Neural crest cell (in vitro differentiated cells): ENCODE results near the gene TCP1. TPM values are rescaled to one million over a fixed set of nuclear protein-coding genes. Genes with fewer than 3 reads are reported as not detected.
"Not testable (repeated sequence)": the region's sequence is repeated elsewhere in the genome, so short reads cannot be mapped to it uniquely, and the experiment has no call there.

ENCODE experiments used
- DNase-seq: peaks from one replicate; pipeline ENCODE4 v3.0.0; 2021; ENCODE audit warnings: low read depth, mixed read lengths, low spot score
- H3K27ac Mint-ChIP-seq: one replicate; pipeline ENCODE4 v1.8.0; 2021; ENCODE audit warnings: mild to moderate bottlenecking, mixed read lengths; ENCODE audit not compliant: unreplicated experiment
- H3K27me3 Mint-ChIP-seq: 2 replicates; pipeline ENCODE4 v1.8.0; 2021; ENCODE audit warnings: low read depth, mild to moderate bottlenecking, mixed read lengths
- H3K36me3 Mint-ChIP-seq: 2 replicates; pipeline ENCODE4 v1.8.0; 2021; ENCODE audit warnings: low read depth, mild to moderate bottlenecking, mixed read lengths
- H3K4me1 Mint-ChIP-seq: 2 replicates; pipeline ENCODE4 v1.8.0; 2021; ENCODE audit warnings: mixed read lengths
- H3K4me3 Mint-ChIP-seq: one replicate; pipeline ENCODE4 v1.8.0; 2021; ENCODE audit warnings: mild to moderate bottlenecking, mixed read lengths
- H3K9me3 Mint-ChIP-seq: 2 replicates; pipeline ENCODE4 v1.8.0; 2021; ENCODE audit warnings: mixed read lengths
- CTCF ChIP-seq: fragments of 200-600 bp; sonication (generic); conservative IDR thresholded peaks from 2 replicates; pipeline ENCODE4 v1.5.0; 2021; ENCODE audit warnings: antibody characterized with exemption, mild to moderate bottlenecking
- total RNA-seq: library from RNA; stranded (reverse); gene quantifications from 2 replicates; pipeline ENCODE4 v1.2.1, GENCODE V29; 2021

The TCP1 gene
- total RNA-seq, 1 donor from 2014 or later: 246 TPM

GRCh38 chr6:159805440-159806020 is 16.1 kb upstream of the TCP1 start:
- Mint-ChIP-seq H3K36me3 (no peaks in the 10 kb centered on the region), H3K4me1 (peaks cover 16% of the 10 kb centered on the region), H3K27me3 (no peaks in the 10 kb centered on the region), H3K9me3 (no peaks in the 10 kb centered on the region), H3K27ac (peak overlapping the region; percentile 27), H3K4me3 (no peak overlapping the region)
- DNase-seq: no peak
- TF ChIP-seq CTCF: no peak

GRCh38 chr6:159804504-159804903 is 15.1 kb upstream of the TCP1 start:
- Mint-ChIP-seq H3K27me3 (no peaks in the 10 kb centered on the region), H3K27ac (peak overlapping the region; percentile 43), H3K4me1 (peaks cover 11% of the 10 kb centered on the region), H3K36me3 (peaks cover 2% of the 10 kb centered on the region), H3K4me3 (no peak overlapping the region), H3K9me3 (no peaks in the 10 kb centered on the region)
- TF ChIP-seq CTCF: no peak
- DNase-seq: no peak

GRCh38 chr6:159801935-159802334 is 12.5 kb upstream of the TCP1 start:
- Mint-ChIP-seq H3K4me3 (no peak overlapping the region), H3K27ac (no peak overlapping the region), H3K36me3 (peaks cover 12% of the 10 kb centered on the region), H3K4me1 (no peaks in the 10 kb centered on the region), H3K27me3 (no peaks in the 10 kb centered on the region), H3K9me3 (no peaks in the 10 kb centered on the region)
- TF ChIP-seq CTCF: no peak
- DNase-seq: no peak

- TF ChIP-seq CTCF: no peak
- Mint-ChIP-seq H3K27ac (no peak within 1 kb of the TSS), H3K27me3 (no peaks in the 10 kb centered on the region)
These were observed 10.9 kb upstream of the TCP1 start, which contains the start of gene PNLDC1 for GRCh38 chr6:159800141-159800865. Gene PNLDC1, plus strand, starts transcription at chr6:159800276. Its CDS starts 32 bp downstream, at chr6:159800308.

GRCh38 chr6:159797554-159797953 is 8.2 kb upstream of the TCP1 start:
- no peak overlapping the region for H3K27ac Mint-ChIP-seq
- H3K36me3 Mint-ChIP-seq: peaks cover 12% of the 10 kb centered on the region
- H3K4me3 Mint-ChIP-seq: no peak overlapping the region
- H3K27me3 Mint-ChIP-seq: no peaks in the 10 kb centered on the region
- no peaks in the 10 kb centered on the region for H3K9me3 Mint-ChIP-seq
- DNase-seq: no peak
- H3K4me1 Mint-ChIP-seq: no peaks in the 10 kb centered on the region
- no peak for TF ChIP-seq CTCF

More at GRCh38 chr6:159800141-159800865, 10.9 kb upstream of the TCP1 start, which contains the start of gene PNLDC1:
- no peak for DNase-seq
- no peaks in the 10 kb centered on the region for H3K4me1 Mint-ChIP-seq
- no peak within 1 kb of the TSS for H3K4me3 Mint-ChIP-seq
- peaks cover 12% of the 10 kb centered on the region for H3K36me3 Mint-ChIP-seq
- no peaks in the 10 kb centered on the region for H3K9me3 Mint-ChIP-seq

GRCh38 chr6:159794976-159795375 is 5.6 kb upstream of the TCP1 start:
- H3K9me3 Mint-ChIP-seq, H3K27ac Mint-ChIP-seq, H3K27me3 Mint-ChIP-seq, DNase-seq, H3K4me3 Mint-ChIP-seq: not testable (repeated sequence)
- peaks cover 25% of the 10 kb centered on the region for H3K4me1 Mint-ChIP-seq
- peaks cover 19% of the 10 kb centered on the region for H3K36me3 Mint-ChIP-seq
